A549 (cell line): ENCODE results near the gene RFK. TPM values are rescaled to one million over a fixed set of nuclear protein-coding genes. Genes with fewer than 3 reads are reported as not detected.
A peak's percentile ranks its signal among the peaks of the same experiment; 100 is the strongest.

Source experiments
- ATAC-seq, 2 experiments: fragments of 200-7000 bp in 1 of 2; fragments of >200 bp in 1 of 2; cut with Nextera tagmentation in 1 of 2; cut with Tn5 transposase in 1 of 2; 3 replicates each; pipeline versions ENCODE4 v1.8.0 to v1.9.1; 2018 to 2020; ENCODE audit warnings: mild to moderate bottlenecking in 1 of 2, moderate library complexity in 1 of 2
- CTCF ChIA-PET: fragments of 300-600 bp; sonication (Branson Sonifier 250); formaldehyde crosslinking; extraction: SDS; loops from one replicate; lab custom pipeline; 2021; ENCODE audit warnings: antibody characterized with exemption, inconsistent platforms; lab: Yijun Ruan, JAX
- POLR2A ChIA-PET: fragments of 350-600 bp; formaldehyde crosslinking; extraction: SDS; loops from one replicate; lab custom pipeline; 2021; ENCODE audit warnings: antibody characterized with exemption, inconsistent platforms; lab: Yijun Ruan, JAX
- DNase-seq, 2 experiments: peaks; one replicate each; pipeline versions ENCODE4 v3.0.0 to v3.0.0-alpha.2; 2011 to 2016; ENCODE audit warnings: low read depth in 1 of 2, low spot score in 1 of 2
- FAIRE-seq: peaks from 2 replicates; lab custom pipeline; 2011; peaks lifted over from hg19 to GRCh38; lab: Jason Lieb, UNC
- H3K27ac ChIP-seq, 2 experiments: fragments of >200 bp; sonication (Bioruptor Twin); formaldehyde crosslinking; 3 replicates each; pipeline ENCODE4 v1.5.1; 2016 to 2017
- H3K4me1 ChIP-seq: fragments of >200 bp; sonication (Bioruptor Twin); formaldehyde crosslinking; 3 replicates; pipeline ENCODE4 v1.6.1; 2016
- H3K4me2 ChIP-seq: fragments of >200 bp; sonication (Bioruptor Twin); formaldehyde crosslinking; 3 replicates; pipeline ENCODE4 v1.6.1; 2016
- H3K4me3 ChIP-seq: fragments of >200 bp; sonication (Bioruptor Twin); formaldehyde crosslinking; 3 replicates; pipeline ENCODE4 v1.5.1; 2016
- H3K9me3 ChIP-seq: fragments of >200 bp; sonication (Bioruptor Twin); formaldehyde crosslinking; 3 replicates; pipeline ENCODE4 v1.6.1; 2016
- CHD2 ChIP-seq: fragments of 150-350 bp; IDR thresholded peaks from 2 replicates; pipeline ENCODE4 v1.6.1; 2014; ENCODE audit warnings: low read length; ENCODE audit not compliant: partially characterized antibody
- EP300 ChIP-seq, 2 experiments: fragments of >200 bp; sonication (Bioruptor Twin); formaldehyde crosslinking; IDR thresholded peaks; 2 replicates in 1 of 2; 3 replicates in 1 of 2; pipeline ENCODE4 v1.6.1; 2016 to 2017
- FOSL2 ChIP-seq, 2 experiments: fragments of 450-650 bp in 1 of 2; fragments of >200 bp in 1 of 2; sonication (Bioruptor Twin) in 1 of 2; formaldehyde crosslinking; IDR thresholded peaks; 2 replicates each; pipeline versions ENCODE4 v1.5.0 to v1.6.1; 2016 to 2020; ENCODE audit warnings: mild to moderate bottlenecking in 1 of 2, moderate library complexity in 1 of 2
- HOXA7 ChIP-seq: fragments of 250-450 bp; sonication (Bioruptor Pico); IDR thresholded peaks from 2 replicates; pipeline ENCODE4 v1.5.0; 2020; ENCODE audit warnings: mild to moderate bottlenecking, moderate library complexity
- HOXB5 ChIP-seq: fragments of 250-450 bp; sonication (Bioruptor Pico); IDR thresholded peaks from 2 replicates; pipeline ENCODE4 v1.5.0; 2020; ENCODE audit warnings: mild to moderate bottlenecking, moderate library complexity
- JUN ChIP-seq, 2 experiments: fragments of >200 bp; sonication (Bioruptor Twin); formaldehyde crosslinking; IDR thresholded peaks; 2 replicates in 1 of 2; 3 replicates in 1 of 2; pipeline ENCODE4 v1.6.1; 2016 to 2017
- KDM1A ChIP-seq: fragments of 200-600 bp; sonication (generic); IDR thresholded peaks from 2 replicates; pipeline ENCODE4 v1.6.1; 2016; ENCODE audit warnings: low read depth, mild to moderate bottlenecking
- KDM5A ChIP-seq: fragments of 200-600 bp; sonication (generic); IDR thresholded peaks from 2 replicates; pipeline ENCODE4 v1.6.1; 2016; ENCODE audit warnings: antibody characterized with exemption, mild to moderate bottlenecking
- MYC ChIP-seq: IDR thresholded peaks from 2 replicates; pipeline ENCODE4 v1.6.1; 2012; ENCODE audit warnings: mild to moderate bottlenecking, inconsistent platforms, low read length, improper control_type of control experiment, borderline replicate concordance
- NPAS2 ChIP-seq: fragments of 250-450 bp; sonication (Bioruptor Pico); IDR thresholded peaks from 2 replicates; pipeline ENCODE4 v1.8.0; 2022; ENCODE audit warnings: mild to moderate bottlenecking, moderate library complexity, borderline replicate concordance
- PHF8 ChIP-seq: fragments of 200-600 bp; sonication (generic); IDR thresholded peaks from 2 replicates; pipeline ENCODE4 v1.6.1; 2016; ENCODE audit warnings: low read depth, mild to moderate bottlenecking, antibody characterized with exemption, moderate library complexity, borderline replicate concordance
- POLR2A ChIP-seq: IDR thresholded peaks from 2 replicates; pipeline ENCODE4 v1.6.1; 2012; ENCODE audit warnings: mild to moderate bottlenecking, low read length
- RAD21 ChIP-seq, 2 experiments: fragments of >200 bp in 1 of 2; sonication (Bioruptor Twin) in 1 of 2; formaldehyde crosslinking in 1 of 2; IDR thresholded peaks in 1 of 2; conservative IDR thresholded peaks in 1 of 2; 2 replicates in 1 of 2; 3 replicates in 1 of 2; pipeline ENCODE4 v1.6.1; 2012 to 2018; ENCODE audit warnings: inconsistent platforms in 1 of 2
- RARB ChIP-seq: fragments of 250-450 bp; sonication (Bioruptor Pico); IDR thresholded peaks from 2 replicates; pipeline ENCODE4 v1.8.0; 2021; ENCODE audit warnings: mild to moderate bottlenecking, moderate library complexity
- SMC3 ChIP-seq: fragments of >200 bp; sonication (Bioruptor Twin); formaldehyde crosslinking; IDR thresholded peaks from 3 replicates; pipeline ENCODE4 v1.6.1; 2018; ENCODE audit warnings: inconsistent platforms
- TFCP2L1 ChIP-seq: fragments of 250-450 bp; sonication (Bioruptor Pico); IDR thresholded peaks from 2 replicates; pipeline ENCODE4 v1.5.0; 2021; ENCODE audit warnings: mild to moderate bottlenecking
- ZNF302 ChIP-seq: fragments of 250-450 bp; sonication (Bioruptor Pico); IDR thresholded peaks from 2 replicates; pipeline ENCODE4 v1.9.0; 2021; ENCODE audit warnings: inconsistent platforms, mild to moderate bottlenecking, moderate library complexity
- ZSCAN20 ChIP-seq: fragments of 250-450 bp; sonication (Bioruptor Pico); IDR thresholded peaks from 2 replicates; pipeline ENCODE4 v1.8.0; 2022; ENCODE audit warnings: mild to moderate bottlenecking, moderate library complexity
- WGBS: methylation state at CpG from one replicate; pipeline ENCODE4 v1.1.6; 2017; ENCODE audit errors: missing lambda C conversion rate; 5-methylcytosine and 5-hydroxymethylcytosine counted together
- polyA minus RNA-seq: library from RNA; depleted of rRNA, polyadenylated mRNA; stranded (reverse); fragments of >200 nt; gene quantifications from 2 replicates; pipeline ENCODE4 v1.2.3, GENCODE V29; 2011; rRNA and poly(A)+ RNA removed
- polyA plus RNA-seq, 4 experiments: library from polyadenylated mRNA; depleted of rRNA in 3 of 4; stranded (reverse); fragments of >200 nt; fragmentation: RNase III in 1 of 4; extraction: RNeasy Plus Mini Kit Qiagen cat#74134 plus additional on column Dnase treatment in 1 of 4; gene quantifications; 2 replicates in 3 of 4; 3 replicates in 1 of 4; pipeline ENCODE4 v1.2.3, GENCODE V29; 2011 to 2017
- TF ChIP-seq, protein P1 (sequence below): fragments of 150-350 bp; IDR thresholded peaks from 2 replicates; pipeline ENCODE4 v1.6.1; 2014; ENCODE audit warnings: low read depth, mild to moderate bottlenecking, low read length
- TF ChIP-seq, protein P2 (sequence below): IDR thresholded peaks from 2 replicates; pipeline ENCODE4 v1.6.1; 2012
- TF ChIP-seq, protein P3 (sequence below): fragments of 250-450 bp; sonication (Bioruptor Pico); IDR thresholded peaks from 2 replicates; pipeline ENCODE4 v1.5.0; 2021; ENCODE audit warnings: mild to moderate bottlenecking, moderate library complexity, borderline replicate concordance
- TF ChIP-seq, protein P4 (sequence below): fragments of >200 bp; sonication (Bioruptor Twin); formaldehyde crosslinking; IDR thresholded peaks from 3 replicates; pipeline ENCODE4 v1.6.1; 2016
- TF ChIP-seq, protein P5 (sequence below): IDR thresholded peaks from 2 replicates; pipeline ENCODE4 v1.6.1; 2012; ENCODE audit warnings: low read depth, borderline replicate concordance
- TF ChIP-seq, protein P6 (sequence below): fragments of >200 bp; sonication (Bioruptor Twin); formaldehyde crosslinking; IDR thresholded peaks from 2 replicates; pipeline ENCODE4 v1.6.1; 2016
- TF ChIP-seq, protein P7 (sequence below): fragments of >200 bp; sonication (Bioruptor Twin); formaldehyde crosslinking; IDR thresholded peaks from 3 replicates; pipeline ENCODE4 v1.5.1; 2016
- TF ChIP-seq, protein P8 (sequence below): IDR thresholded peaks from 2 replicates; pipeline ENCODE4 v1.6.1; 2012

Gene RFK
- 130 and 184 TPM in 2 replicates for polyA plus RNA-seq (2011; rRNA removed)
- polyA plus RNA-seq (2012; cell fraction: cytosol; rRNA removed): 22.4 and 34.2 TPM in 2 replicates
- polyA plus RNA-seq (2012; cell fraction: nucleus; rRNA removed): 8.7 and 11.8 TPM in 2 replicates
- 43.1 to 56.7 TPM (median 50.5 TPM) in 3 replicates for polyA plus RNA-seq (2017; fragmentation: RNase III; extraction: RNeasy Plus Mini Kit Qiagen cat#74134 plus additional on column Dnase treatment)
- polyA minus RNA-seq: 20.9 and 23.0 TPM in 2 replicates

DNA sequence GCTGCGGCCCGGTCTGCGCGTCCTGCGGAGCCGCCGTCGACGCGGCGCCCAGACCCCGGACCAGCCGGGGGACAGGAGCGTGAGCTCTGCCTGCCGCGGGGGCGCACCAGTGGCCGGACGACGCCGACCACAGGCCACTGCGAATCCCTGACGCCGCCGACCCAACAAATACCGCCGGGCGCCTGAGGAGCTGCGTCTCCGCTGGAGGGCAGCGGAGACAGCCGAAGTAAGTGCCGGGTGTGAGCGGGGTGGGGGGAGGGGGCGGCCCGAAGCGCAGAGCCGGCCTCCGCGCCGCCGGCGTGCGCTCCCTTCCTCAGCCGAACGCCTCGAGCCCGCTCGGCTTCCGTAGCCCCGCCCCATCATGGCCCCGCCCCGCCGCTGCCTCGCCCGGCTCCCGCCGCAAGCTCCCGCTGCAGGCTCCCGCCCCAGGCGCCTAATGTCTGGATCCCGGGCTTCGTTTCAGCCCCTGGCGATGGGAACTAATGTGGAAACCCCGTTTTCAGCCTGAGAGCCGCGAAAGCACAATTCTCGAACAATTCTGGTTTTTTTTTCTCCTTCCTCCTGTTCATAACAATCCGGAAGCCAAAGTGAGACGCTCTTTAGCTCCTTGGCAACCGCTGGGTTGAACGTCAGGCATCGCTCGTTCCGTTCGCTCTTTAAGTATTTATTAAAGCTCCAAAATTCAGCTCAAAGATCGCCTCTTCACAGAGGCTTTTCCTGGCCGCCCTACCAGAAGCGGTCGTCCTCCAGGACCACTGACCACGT, at the start of gene RFK:
TSS of gene RFK (minus strand) at position 232 of the 765 bp plus-strand sequence. CDS start 255 bp downstream, outside the sequence.
- Histone ChIP-seq H3K4me3 (peak within 1 kb of the TSS; percentile 87), H3K9me3 (no peaks in the 10 kb centered on the region), H3K4me2 (peak within 1 kb of the TSS; percentile 78), H3K4me1 (peaks cover 29% of the 10 kb centered on the region), H3K27ac (peak within 1 kb of the TSS; percentile 98)
- TF ChIP-seq EP300 (IDR thresholded peaks at IDR 0.05): no peak; a peak in 1 of 5 replicates
- TF ChIP-seq, protein P1, sequence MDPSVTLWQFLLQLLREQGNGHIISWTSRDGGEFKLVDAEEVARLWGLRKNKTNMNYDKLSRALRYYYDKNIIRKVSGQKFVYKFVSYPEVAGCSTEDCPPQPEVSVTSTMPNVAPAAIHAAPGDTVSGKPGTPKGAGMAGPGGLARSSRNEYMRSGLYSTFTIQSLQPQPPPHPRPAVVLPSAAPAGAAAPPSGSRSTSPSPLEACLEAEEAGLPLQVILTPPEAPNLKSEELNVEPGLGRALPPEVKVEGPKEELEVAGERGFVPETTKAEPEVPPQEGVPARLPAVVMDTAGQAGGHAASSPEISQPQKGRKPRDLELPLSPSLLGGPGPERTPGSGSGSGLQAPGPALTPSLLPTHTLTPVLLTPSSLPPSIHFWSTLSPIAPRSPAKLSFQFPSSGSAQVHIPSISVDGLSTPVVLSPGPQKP: no peak
- TF ChIP-seq NPAS2 (CRISPR knock-in tag): no peak
- no peak for TF ChIP-seq ZSCAN20 (CRISPR knock-in tag)
- TF ChIP-seq, protein P2, sequence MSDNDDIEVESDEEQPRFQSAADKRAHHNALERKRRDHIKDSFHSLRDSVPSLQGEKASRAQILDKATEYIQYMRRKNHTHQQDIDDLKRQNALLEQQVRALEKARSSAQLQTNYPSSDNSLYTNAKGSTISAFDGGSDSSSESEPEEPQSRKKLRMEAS: peak; percentile 66; the same call in 1 of the 2 replicates
- peak; percentile 72 for TF ChIP-seq SMC3
- peak; percentile 33 to 71 for TF ChIP-seq RAD21 (conservative IDR thresholded peaks at IDR 0.05 in 1 of 2, IDR thresholded peaks at IDR 0.05 in 1 of 2)
- no peak for TF ChIP-seq HOXB5 (CRISPR knock-in tag)
- TF ChIP-seq, protein P3, sequence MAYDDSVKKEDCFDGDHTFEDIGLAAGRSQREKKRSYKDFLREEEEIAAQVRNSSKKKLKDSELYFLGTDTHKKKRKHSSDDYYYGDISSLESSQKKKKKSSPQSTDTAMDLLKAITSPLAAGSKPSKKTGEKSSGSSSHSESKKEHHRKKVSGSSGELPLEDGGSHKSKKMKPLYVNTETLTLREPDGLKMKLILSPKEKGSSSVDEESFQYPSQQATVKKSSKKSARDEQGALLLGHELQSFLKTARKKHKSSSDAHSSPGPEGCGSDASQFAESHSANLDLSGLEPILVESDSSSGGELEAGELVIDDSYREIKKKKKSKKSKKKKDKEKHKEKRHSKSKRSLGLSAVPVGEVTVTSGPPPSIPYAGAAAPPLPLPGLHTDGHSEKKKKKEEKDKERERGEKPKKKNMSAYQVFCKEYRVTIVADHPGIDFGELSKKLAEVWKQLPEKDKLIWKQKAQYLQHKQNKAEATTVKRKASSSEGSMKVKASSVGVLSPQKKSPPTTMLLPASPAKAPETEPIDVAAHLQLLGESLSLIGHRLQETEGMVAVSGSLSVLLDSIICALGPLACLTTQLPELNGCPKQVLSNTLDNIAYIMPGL (CRISPR knock-in tag): 0 out of 2 replicates have a peak, but pooled peaks have one; percentile 45
- TF ChIP-seq RARB (CRISPR knock-in tag): no peak
- TF ChIP-seq ZNF302 (CRISPR knock-in tag): no peak
- TF ChIP-seq, protein P4, sequence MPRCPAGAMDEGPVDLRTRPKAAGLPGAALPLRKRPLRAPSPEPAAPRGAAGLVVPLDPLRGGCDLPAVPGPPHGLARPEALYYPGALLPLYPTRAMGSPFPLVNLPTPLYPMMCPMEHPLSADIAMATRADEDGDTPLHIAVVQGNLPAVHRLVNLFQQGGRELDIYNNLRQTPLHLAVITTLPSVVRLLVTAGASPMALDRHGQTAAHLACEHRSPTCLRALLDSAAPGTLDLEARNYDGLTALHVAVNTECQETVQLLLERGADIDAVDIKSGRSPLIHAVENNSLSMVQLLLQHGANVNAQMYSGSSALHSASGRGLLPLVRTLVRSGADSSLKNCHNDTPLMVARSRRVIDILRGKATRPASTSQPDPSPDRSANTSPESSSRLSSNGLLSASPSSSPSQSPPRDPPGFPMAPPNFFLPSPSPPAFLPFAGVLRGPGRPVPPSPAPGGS: peak; percentile 56; the same call in 1 of the 3 replicates
- peak; percentile 55 for TF ChIP-seq POLR2A
- TF ChIP-seq KDM1A: no peak
- TF ChIP-seq JUN (IDR thresholded peaks at IDR 0.05): peak; percentile 45 to 91; a peak in 4 of 5 replicates
- TF ChIP-seq, protein P5, sequence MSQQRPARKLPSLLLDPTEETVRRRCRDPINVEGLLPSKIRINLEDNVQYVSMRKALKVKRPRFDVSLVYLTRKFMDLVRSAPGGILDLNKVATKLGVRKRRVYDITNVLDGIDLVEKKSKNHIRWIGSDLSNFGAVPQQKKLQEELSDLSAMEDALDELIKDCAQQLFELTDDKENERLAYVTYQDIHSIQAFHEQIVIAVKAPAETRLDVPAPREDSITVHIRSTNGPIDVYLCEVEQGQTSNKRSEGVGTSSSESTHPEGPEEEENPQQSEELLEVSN: peak; percentile 65
- no peak for TF ChIP-seq KDM5A
- TF ChIP-seq FOSL2 (IDR thresholded peaks at IDR 0.05): no peak
- TF ChIP-seq FOSL2 (CRISPR knock-in tag; IDR thresholded peaks at IDR 0.05): peak; percentile 5; the same call in 1 of the 2 replicates
- TF ChIP-seq, protein P6, sequence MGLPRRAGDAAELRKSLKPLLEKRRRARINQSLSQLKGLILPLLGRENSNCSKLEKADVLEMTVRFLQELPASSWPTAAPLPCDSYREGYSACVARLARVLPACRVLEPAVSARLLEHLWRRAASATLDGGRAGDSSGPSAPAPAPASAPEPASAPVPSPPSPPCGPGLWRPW: no peak
- no peak for TF ChIP-seq HOXA7 (CRISPR knock-in tag)
- TF ChIP-seq, protein P7, sequence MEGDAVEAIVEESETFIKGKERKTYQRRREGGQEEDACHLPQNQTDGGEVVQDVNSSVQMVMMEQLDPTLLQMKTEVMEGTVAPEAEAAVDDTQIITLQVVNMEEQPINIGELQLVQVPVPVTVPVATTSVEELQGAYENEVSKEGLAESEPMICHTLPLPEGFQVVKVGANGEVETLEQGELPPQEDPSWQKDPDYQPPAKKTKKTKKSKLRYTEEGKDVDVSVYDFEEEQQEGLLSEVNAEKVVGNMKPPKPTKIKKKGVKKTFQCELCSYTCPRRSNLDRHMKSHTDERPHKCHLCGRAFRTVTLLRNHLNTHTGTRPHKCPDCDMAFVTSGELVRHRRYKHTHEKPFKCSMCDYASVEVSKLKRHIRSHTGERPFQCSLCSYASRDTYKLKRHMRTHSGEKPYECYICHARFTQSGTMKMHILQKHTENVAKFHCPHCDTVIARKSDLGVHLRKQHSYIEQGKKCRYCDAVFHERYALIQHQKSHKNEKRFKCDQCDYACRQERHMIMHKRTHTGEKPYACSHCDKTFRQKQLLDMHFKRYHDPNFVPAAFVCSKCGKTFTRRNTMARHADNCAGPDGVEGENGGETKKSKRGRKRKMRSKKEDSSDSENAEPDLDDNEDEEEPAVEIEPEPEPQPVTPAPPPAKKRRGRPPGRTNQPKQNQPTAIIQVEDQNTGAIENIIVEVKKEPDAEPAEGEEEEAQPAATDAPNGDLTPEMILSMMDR: peak; percentile 48
- TF ChIP-seq CHD2: no peak
- peak; percentile 72; the same call in 1 of the 2 replicates for TF ChIP-seq MYC
- TF ChIP-seq, protein P8, sequence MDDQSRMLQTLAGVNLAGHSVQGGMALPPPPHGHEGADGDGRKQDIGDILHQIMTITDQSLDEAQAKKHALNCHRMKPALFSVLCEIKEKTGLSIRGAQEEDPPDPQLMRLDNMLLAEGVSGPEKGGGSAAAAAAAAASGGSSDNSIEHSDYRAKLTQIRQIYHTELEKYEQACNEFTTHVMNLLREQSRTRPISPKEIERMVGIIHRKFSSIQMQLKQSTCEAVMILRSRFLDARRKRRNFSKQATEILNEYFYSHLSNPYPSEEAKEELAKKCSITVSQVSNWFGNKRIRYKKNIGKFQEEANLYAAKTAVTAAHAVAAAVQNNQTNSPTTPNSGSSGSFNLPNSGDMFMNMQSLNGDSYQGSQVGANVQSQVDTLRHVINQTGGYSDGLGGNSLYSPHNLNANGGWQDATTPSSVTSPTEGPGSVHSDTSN: no peak
- TF ChIP-seq PHF8: peak; percentile 42
- no peak for TF ChIP-seq TFCP2L1 (CRISPR knock-in tag)
- ATAC-seq (peak; percentile 91 to 92), FAIRE-seq (no peak), DNase-seq (peak; percentile 74 to 96)
- WGBS: 2% methylated on average over 31 of the region's 81 CpGs
- ChIA-PET POLR2A (interaction anchor here (0.6 to 3.5 kb wide), 14 partner anchors 10 to 739 kb away, joined by 3 to 102 read pairs (median 4); partner anchors contain the start of gene PCSK5), CTCF (interaction anchor here (0.5 to 4.8 kb wide), 28 partner anchors 8 to 1006 kb away, joined by 3 to 53 read pairs (median 4); partner anchors contain the start of gene GCNT1)
